ENCODE results near the gene ANTXR2.
A peak's percentile ranks its signal among the peaks of the same experiment; 100 is the strongest.
"Not testable (repeated sequence)": the region's sequence is repeated elsewhere in the genome, so short reads cannot be mapped to it uniquely, and the experiment has no call there.

ANTXR2 gene

DNA sequence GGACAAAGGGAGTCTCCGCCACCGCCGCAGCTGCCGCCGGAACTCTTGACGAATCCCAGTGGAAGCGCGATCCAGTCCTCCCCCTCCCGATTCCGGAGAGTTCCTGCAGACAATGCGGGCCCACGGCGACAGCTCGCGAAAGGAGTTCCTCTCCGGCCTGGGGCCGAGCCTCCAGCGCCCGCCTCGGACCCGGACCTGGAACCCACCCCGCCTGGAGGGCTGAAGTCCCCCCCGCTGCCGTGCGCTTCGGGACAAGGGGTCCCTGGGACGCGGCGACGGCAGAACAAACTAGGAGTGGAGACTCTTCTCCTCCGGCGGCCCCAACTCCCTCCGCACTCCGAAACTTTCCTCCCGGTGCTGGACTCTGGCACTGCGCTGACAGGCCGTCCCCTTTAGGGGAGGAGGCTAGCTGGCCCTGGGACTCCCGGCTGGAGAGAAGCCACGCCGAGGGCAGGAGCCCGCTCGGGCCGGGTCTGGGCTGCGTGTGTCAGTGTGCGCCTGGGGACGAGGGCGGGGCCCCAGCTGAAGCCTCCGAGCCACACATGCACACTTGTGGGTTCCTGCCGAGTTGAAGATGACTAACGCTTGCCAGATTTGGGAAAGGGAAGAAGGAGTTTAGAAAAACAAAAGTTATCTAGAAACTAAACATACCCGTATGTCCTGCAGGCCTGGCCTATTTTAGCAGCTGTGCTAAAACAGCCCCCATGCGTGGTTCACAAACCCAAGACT, at the start of gene ANTXR2:
Gene ANTXR2 (minus strand): TSS at position 486 of the 729 bp plus-strand sequence. CDS start 669 bp downstream, outside the sequence.
- peak; percentile 45 for DNase-seq

DNA sequence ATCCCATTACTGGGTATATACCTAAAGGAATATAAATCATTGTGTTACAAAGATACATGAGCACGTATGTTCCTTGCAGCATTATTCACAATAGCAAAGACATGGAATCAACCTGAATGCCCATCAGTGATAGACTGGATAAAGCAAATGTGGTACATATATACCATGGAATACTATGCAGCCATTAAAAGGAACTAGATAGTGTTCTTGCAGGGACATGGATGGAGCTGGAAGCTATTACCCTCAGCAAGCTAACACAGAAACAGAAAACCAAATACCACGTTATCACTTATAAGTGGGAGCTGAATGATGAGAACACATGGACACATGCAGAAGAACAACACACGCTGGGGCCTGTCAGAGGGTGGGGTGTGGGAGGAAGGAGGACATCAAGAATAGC, 48.8 kb upstream of the ANTXR2 start:
- DNase-seq, result not testable (repeated sequence)

DNA sequence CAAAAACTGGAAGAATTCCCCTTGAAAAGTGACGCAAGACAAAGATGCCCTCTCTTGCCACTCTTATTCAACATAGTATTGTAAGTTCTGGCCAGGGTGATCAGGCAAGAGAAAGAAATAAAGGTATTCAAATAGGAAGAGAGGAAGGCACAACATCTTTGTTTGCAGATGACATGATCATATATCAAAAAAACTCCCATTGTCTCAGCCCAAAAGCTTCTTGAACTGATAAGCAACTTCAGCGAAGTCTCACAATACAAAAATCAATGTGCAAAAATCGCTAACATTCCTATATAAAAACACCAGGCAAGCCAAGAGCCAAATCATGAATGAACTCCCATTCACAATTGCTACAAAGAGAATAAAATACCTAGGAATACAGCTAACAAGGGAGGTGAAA, 46.6 kb upstream of the ANTXR2 start:
- DNase-seq, result not testable (repeated sequence)

DNA sequence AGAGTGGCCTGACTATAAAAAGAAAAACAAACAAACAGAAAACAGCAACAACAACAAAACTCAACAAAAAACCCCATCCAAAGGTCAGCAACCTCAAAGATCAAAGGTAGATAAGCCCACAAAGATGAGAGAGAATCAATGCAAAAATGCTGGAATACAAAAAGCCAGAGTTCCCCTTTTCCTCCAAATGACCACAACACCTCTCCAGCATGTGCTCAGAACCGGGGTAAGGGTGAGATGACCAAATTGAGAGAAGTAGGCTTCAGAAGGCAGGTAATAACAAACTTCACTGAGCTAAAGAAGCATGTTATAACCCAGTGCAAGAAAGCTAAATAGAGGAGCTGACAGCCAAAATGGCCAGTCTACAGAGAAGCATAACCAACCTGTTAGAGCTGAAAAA, 43.5 kb upstream of the ANTXR2 start:
- no peak for DNase-seq

DNA sequence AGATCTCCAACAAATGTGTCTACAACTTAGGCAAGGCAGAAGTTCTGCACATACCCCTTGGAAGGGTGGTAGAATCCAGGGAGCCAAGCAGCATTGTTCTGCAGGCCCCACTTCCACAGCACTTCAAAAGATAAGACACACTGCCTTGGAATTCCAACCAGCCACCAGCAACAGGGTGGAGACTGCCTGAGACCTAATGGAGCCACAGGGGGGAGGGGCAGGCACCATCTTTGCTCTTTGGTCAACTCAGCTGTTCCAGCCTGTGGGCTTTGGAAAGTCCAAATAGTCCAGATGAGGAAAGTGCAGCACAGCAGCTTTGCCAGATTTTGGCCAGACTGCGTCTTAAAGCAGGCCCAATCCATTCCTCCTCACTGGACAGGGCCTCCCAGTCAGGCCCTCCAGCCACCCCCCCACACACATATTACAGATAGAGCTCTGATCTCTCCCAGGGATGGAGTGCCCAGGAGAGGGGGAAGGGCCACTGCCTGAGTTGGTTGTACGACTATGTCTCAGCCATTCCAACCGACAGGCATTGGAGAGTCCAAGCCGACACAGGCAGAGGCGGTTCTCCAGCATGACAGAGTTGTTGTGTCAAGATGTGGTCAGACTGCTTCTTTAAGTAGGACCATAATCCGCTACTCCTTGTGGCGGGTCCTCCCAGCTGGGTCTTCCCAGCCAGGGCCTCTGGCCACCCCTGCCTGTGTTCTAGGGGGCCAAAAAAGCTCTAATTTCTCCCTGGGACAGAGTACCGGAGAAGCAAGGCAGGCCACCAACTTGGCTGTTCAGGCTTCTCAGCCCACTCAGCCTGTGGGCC, 42.5 kb upstream of the ANTXR2 start:
- no peak for DNase-seq

DNA sequence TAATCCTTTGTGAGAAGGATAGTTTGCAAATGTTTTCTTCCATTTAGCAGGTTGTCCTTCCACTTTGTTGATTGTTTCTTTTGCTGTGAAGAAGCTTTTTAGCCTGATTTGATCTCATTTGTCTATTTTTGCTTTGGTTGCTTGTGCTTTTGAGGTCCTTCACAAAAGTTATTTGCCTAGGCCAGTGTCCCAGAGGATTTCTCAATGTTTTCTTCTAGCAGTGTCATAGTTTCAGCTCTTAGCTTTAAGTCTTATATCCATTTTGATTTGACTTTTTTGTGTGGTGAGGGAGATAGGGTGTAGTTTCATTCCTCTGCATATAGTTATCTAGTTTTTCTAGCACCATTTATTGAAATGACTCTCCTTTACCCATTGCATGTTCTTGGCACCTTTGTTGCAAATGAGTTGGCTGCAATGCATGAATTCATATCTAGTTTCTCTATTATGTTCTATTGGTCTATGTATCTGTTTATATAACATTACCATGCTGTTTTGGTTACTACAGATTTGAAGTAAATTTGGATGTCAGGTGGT, 41.8 kb upstream of the ANTXR2 start:
- no peak for DNase-seq

DNA sequence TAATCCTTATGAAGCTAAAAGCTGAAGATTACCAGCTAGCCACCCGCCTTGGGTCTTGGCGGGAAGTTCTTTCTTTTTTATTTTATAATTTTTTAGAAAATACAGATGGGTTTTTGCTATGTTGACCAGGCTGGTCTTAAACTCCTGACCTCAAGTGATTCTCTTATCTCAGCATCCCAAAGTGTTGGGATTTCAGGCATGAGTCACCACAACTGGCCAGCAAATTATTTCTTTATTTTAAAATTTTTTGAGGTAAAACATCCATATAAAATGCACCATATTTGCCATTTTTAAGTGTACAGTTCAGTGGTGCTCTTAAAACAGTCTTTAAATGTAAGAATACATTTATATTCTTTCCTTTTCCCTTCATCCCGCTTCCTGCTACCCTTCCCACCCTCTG, 40.6 kb upstream of the ANTXR2 start:
- DNase-seq, result no peak

DNA sequence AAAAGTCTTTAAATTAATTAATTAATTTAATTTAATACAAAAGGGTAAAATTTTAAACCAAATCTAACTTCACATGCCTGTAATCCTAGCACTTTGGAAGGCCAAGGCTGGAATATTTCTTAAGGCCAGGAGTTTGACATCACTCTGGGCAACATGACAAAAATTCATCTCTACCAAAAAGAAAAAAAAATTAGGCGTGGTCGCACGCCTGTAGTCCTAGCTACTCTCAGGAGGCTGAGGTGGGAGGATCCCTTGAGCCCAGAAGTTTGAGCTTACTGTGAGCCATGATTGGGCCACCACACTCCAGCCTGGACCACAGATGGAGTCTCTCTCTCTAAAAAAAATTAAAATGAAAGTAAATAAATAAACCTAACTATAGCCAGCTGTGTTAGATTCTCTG, 39.2 kb upstream of the ANTXR2 start:
- no peak for DNase-seq

DNA sequence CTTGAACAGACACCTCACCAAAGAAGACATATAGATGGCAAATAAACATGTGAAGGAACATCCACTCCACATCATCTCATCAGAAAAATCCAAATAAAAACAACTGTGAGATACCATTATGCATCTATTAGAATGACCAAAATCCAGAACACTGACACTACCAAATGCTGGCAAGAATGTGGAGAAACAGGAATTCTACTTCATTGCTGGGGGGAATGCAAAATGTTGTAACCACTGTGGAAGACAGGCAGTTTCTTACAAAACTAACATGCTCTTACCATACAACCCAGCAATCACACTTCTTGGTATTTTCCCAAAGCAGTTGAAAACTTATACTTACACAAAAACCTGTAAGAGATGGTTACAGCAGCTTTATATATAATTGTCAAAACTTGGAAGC, 38.2 kb upstream of the ANTXR2 start:
- no peak for DNase-seq

DNA sequence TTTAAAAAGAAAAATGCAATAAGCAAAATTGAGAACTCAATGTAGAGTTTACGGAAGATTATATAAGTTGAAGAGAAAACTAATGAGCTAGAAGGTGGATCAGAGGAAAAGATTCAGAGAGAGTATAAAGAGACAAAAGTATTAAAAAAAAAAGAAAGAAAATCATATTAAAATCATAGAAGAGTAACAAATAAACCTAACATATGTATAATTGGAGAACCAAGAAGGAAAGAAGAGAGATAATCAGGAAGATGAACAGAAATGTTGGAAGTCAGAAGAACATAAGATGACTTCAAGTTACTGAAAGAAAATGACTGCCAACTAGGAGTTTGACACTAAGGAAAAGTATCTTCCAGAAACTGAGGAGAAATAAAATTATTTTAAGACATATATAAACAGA, 34.3 kb upstream of the ANTXR2 start:
- no peak for DNase-seq

DNA sequence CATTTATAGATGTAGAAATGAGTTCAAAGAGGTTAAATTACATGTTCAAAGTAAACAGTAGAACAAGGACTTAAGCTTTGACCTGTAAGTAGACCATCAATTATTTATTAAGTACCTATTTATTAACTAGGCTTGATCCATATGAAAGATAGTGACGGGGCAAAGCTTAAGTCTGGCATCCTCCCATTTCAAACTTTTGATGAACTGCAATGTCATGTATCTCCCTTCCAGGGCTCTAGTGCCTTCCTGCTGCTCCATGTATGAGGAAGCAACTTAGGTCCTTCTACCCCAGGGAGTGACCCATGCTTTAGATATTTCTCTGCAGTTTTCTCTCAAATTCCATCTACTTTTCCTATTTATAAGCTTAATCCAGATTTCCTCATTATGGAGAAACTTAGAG, 31.9 kb upstream of the ANTXR2 start:
- DNase-seq, result no peak

DNA sequence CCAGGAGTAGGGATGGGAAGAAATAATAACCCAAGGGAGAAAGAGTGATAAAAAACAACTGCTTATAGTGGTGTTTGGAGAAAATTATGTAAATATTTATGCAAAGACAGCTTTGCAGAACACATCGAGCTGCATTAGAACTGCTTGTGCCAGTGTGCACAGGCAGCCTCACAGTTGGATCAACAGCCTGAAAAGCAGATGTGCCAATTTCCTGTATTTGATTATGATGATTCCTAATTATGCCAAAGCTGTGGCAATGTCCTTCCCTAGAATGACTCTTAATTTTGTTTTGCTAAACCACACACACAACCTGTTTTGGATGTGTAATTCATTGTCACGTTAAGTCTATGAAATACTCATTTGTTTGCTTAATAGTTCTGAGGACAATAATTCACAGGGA, 30.6 kb upstream of the ANTXR2 start:
- peak; percentile 7 for DNase-seq

DNA sequence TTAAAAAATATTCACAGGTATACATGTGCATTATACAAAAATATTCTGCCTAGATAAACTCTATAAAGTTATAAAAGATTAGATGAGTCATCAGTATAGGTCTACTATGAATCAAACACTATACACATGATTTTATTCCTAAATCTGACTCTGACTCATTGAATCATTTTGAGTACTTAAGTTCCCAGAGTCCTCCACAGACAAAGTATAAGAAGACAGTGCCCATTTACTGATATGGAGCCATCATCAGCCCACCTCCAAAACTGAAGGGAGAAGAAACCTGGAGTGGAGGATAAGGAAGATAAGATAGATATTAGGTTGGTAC, 28.7 kb upstream of the ANTXR2 start:
- DNase-seq, result no peak

DNA sequence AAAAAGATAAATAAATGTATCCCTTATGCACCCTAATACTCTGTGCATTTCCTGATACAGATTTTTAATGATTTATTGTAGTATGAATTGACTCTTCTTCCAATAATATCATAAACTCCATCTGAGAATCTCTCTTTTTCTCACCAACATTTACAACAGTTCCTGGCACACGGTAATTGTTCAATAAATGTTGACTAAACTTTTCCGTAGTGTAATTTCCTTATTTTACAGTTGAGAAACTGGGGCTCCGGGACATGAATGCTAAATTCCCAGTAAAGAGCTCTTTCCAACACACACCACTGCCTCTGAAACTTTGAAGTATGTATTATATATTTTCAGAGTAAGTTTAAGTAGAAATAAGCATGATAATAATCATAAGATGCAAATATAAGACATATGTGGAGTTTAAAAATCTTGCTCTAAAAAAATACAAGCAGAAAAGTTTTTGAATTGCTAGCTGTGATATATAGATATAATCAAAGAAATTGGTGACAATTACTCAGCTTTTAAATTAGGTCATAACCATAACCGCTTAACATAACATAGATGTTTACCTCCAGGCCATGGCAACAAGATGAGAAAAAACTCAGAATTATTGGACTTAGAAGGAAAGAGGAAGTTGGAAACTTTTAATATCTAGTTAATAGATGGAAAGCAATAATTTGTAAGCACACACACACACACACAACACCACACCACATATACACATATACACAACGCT, 28.2 kb upstream of the ANTXR2 start:
- DNase-seq, result no peak

DNA sequence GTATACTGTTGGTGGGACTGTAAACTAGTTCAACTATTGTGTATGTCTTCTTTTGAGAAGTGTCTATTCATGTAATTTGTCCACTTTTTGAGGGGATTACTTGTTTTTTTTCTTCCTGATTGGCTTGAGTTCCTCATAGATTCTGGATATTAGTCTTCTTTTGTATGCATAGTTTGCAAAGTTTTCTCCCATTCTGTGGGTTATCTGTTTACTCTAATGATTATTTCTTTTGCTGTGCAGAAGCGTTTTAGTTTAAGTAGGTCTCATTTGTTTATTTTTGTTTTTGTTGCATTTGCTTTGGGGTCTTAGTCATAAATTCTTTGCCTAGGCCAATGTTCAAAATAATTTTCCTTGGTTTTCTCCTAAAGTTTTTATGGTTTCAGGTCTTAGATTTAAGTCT, 26.6 kb upstream of the ANTXR2 start:
- no peak for DNase-seq

DNA sequence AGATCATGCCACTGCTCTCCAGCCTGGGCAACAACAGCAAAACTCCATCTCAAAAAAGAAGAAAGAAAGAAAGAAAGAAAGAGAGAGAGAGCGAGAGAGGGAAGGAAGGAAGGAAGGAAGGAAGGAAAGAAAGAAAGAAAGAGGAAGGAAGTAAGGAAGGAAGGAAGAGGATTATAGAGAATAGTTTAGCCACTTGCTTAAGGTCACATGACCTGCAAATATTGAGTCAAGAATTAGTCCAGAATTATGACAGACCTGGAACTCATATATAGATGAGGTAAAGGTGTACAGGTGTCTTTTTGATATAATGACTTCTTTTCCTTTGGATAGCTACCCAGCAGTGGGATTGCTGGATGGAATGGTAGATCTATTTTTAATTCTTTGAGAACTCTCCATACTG, 25.6 kb upstream of the ANTXR2 start:
- DNase-seq, result no peak

DNA sequence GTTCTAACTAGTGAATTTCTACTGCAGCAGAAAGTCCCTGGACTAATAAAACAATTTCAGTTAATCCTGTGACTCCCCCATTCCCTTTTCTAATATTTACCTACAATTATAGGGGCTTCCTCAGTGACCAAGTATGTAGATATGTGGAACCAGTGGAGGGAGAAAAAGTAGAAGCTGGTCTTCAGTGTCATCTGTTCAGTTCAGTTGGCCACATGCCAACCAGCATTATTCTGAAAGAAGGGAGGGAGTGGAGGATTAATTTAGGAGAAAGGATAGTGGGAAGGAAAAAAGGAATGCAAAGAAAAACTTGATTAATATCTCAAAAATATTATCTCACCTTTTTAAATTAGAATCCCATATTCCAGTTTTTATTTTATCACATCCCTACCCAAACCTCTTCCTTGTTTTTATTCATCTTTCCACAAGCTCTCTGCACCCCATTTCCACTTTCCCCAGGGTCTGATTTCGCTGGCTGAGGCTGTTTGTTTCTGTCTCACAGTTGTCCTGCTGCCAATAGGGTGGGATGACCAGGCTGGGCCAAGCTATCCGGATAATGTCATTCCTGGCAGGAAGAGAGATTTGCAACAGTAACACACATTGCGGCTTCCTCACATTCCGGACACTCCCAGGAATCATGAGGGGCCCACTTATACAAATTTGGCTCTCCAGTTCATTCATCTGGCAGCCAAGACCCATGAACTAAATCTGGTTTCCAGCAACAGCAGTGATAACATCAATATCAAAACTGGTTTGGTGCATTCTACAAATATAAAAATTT, 24.6 kb upstream of the ANTXR2 start:
- DNase-seq, result no peak

DNA sequence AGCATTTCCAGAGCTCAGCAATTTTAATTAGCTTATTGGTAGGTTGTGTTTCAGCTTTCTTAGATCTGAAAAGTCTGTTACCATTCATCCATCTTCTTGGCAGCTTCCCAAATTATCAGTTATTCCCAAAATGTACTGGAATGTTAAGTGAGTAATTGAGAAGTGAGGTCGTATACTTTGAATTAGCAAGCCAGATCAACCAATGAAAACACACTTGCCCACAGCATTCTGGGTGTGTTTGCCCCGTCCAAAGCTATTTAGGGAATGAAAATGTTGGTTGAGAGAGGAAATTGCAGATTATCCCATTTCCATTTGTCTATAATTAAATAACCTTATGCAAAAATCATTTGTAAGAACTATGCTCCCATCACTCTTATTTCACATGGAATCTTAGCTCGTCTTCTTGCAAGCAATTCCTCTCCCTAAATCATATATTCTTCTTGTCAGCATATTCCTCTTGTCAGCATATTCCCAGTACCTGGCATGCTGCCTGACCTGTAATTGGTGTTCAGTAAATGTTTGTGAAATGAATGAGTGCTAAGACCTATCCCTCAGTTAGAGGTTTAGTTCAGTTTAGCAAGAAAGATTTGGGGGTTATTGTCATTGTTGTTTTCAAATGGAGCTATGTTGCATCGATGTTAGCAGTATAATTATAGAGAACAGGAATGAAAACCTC, 23.3 kb upstream of the ANTXR2 start:
- no peak for DNase-seq

DNA sequence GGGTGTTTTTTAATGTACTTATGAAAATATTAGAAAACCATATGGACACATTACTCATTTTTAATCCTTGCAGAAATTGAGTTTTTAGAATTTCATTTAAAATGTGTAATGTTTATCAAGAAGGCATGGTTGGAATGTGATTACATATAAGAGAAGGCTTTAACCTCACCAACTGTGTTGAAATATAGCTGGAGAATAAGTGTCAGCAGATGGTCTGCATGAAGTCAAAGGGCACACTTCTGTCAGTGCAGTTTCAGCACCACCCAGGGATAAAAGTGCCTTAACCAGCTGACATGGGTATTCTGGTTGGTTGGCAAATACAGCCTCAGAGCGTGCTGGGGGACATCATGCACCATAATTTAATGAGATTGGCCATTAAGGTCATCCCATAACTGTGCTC, 21.2 kb upstream of the ANTXR2 start:
- DNase-seq, result no peak

DNA sequence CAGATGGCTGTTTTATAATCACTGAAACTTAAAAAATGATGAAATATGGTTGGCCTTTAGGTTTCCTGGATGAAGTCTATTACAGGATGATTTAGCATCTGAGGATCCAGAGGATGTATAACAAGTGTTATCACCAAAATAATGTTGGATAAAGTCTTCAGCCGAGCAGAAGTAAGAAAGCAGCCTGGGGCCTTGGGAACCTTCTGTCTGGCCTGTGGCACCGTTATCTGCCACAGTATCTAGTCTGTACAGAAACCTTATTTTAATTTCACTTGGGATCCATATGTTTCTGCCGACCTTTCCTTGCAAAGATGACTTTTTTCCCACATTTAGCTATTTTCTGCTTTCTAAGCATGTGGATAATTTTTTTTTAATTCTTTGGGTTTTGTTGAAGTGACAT, 20.5 kb upstream of the ANTXR2 start:
- no peak for DNase-seq

DNA sequence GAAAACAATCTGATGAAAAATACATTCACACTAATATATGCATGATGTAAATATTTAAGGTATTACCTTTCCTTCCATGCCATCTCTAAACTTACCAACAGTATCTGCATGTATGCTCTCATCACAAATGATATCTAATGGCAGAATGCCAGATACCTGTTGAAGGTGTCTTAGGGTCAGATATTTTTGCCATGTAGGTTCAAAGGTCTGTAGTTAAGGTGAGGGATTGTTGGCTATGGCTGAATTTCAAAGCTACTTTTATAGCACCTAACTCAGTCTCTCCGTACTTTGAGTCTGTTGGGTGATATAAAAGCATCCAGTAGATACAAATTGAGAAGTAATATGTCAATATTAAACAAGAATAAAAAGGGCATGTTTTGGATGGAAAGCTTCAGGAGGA, 19.8 kb upstream of the ANTXR2 start:
- no peak for DNase-seq

DNA sequence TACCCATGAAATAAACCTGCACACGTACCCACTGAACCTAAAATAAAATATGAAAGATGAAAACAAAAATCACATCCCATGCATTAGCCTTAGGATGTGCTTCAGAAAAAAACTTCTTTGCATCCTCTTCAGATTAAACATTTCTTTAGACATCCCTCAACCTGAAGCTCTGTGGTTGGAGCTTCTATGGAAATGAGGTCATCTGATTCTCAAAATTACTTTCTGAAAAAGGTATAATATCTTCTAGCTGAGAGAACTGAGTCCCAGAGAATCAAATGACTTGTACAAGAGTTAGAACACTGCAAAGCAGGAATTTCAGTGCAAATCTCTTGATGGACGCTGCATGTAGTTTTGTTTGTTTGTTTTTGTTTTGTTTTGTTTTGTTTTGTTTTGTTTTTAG, 19.1 kb upstream of the ANTXR2 start:
- no peak for DNase-seq
